SK-N-SH (cell line): ENCODE results near the gene FYN.

Experiments used
- FOSL2 ChIP-seq: IDR thresholded peaks from 2 replicates; pipeline ENCODE4 v1.4.0; 2012; ENCODE audit warnings: low read depth, mild to moderate bottlenecking, moderate library complexity, borderline replicate concordance
- GABPA ChIP-seq: IDR thresholded peaks from 2 replicates; pipeline ENCODE4 v1.4.0; 2012; ENCODE audit warnings: low read depth, mild to moderate bottlenecking
- MEF2A ChIP-seq: IDR thresholded peaks from 2 replicates; pipeline ENCODE4 v1.4.0; 2012; ENCODE audit warnings: low read depth, borderline replicate concordance
- MXI1 ChIP-seq: IDR thresholded peaks from 2 replicates; pipeline ENCODE4 v1.6.1; 2012; ENCODE audit warnings: mild to moderate bottlenecking, low read depth, low read length, improper control_type of control experiment
- NRF1 ChIP-seq: IDR thresholded peaks from 2 replicates; pipeline ENCODE4 v1.6.1; 2012; ENCODE audit warnings: low read depth, mild to moderate bottlenecking, low read length
- POLR2AphosphoS5 ChIP-seq: IDR thresholded peaks from 2 replicates; pipeline ENCODE4 v1.6.1; 2012; ENCODE audit warnings: low read depth, low read length
- RCOR1 ChIP-seq: fragments of 150-350 bp; IDR thresholded peaks from 2 replicates; pipeline ENCODE4 v1.6.1; 2017; ENCODE audit warnings: antibody characterized with exemption, low read length
- SIN3A ChIP-seq: IDR thresholded peaks from 2 replicates; pipeline ENCODE4 v1.6.1; 2012; ENCODE audit warnings: low read depth, mild to moderate bottlenecking, low read length, moderate library complexity, borderline replicate concordance
- SMC3 ChIP-seq: IDR thresholded peaks from 2 replicates; pipeline ENCODE4 v1.6.1; 2012; ENCODE audit warnings: low read depth, low read length, improper control_type of control experiment
- TCF12 ChIP-seq: IDR thresholded peaks from 2 replicates; pipeline ENCODE4 v1.4.0; 2012
- TF ChIP-seq, protein P1 (sequence below): fragments of 200-600 bp; sonication (generic); IDR thresholded peaks from 2 replicates; pipeline ENCODE4 v1.6.1; 2017; ENCODE audit warnings: antibody characterized with exemption, mild to moderate bottlenecking, moderate library complexity
- TF ChIP-seq, protein P2 (sequence below): fragments of 150-350 bp; IDR thresholded peaks from 2 replicates; pipeline ENCODE4 v1.6.1; 2017; ENCODE audit warnings: antibody characterized with exemption, low read length, low read depth, borderline replicate concordance

DNA sequence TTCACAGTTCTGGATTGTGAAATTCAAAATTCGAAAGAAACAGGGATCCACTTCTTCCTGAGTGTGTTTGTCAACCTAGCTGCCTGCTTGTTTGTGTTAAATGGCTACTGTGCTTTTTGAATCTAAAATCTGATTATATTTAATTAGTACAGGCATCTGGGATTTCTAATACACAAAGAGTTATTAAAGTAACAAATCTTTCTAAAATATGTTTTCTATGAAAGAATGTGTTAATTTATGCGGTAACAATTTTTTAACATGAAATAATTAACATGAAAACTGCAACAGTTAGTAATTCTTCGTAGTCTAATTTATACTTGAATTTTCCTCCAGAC is 186.4 kb downstream of the FYN start:
- TF ChIP-seq, protein P1, sequence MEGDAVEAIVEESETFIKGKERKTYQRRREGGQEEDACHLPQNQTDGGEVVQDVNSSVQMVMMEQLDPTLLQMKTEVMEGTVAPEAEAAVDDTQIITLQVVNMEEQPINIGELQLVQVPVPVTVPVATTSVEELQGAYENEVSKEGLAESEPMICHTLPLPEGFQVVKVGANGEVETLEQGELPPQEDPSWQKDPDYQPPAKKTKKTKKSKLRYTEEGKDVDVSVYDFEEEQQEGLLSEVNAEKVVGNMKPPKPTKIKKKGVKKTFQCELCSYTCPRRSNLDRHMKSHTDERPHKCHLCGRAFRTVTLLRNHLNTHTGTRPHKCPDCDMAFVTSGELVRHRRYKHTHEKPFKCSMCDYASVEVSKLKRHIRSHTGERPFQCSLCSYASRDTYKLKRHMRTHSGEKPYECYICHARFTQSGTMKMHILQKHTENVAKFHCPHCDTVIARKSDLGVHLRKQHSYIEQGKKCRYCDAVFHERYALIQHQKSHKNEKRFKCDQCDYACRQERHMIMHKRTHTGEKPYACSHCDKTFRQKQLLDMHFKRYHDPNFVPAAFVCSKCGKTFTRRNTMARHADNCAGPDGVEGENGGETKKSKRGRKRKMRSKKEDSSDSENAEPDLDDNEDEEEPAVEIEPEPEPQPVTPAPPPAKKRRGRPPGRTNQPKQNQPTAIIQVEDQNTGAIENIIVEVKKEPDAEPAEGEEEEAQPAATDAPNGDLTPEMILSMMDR, result no peak
- TF ChIP-seq MEF2A (no peak), SMC3 (no peak), TCF12 (no peak), SIN3A (no peak), POLR2AphosphoS5 (no peak), GABPA (no peak), NRF1 (no peak), FOSL2 (no peak), MXI1 (no peak), RCOR1 (no peak)
- TF ChIP-seq, protein P2, sequence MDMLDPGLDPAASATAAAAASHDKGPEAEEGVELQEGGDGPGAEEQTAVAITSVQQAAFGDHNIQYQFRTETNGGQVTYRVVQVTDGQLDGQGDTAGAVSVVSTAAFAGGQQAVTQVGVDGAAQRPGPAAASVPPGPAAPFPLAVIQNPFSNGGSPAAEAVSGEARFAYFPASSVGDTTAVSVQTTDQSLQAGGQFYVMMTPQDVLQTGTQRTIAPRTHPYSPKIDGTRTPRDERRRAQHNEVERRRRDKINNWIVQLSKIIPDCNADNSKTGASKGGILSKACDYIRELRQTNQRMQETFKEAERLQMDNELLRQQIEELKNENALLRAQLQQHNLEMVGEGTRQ, result no peak
